ENCODE results near the gene UBQLN4.

The UBQLN4 gene

GRCh38 chr1:156054500-156055280 is 1.1 kb upstream of the UBQLN4 start, which contains the start of gene LAMTOR2:
Gene LAMTOR2 (plus strand): TSS chr1:156054782. CDS start chr1:156054890, 108 bp downstream.
- Histone ChIP-seq H3K9me3 (ENCODE audit: control insufficient read depth, low read length) (no peaks in the 10 kb centered on the region), H3K14ac (ENCODE audit: low read length in 2 of 2) (peak within 1 kb of the TSS in 1 of 2 experiments; percentile 45), H3K4me1 (ENCODE audit: control insufficient read depth, insufficient read depth, low read depth, low read length) (peaks cover 12% of the 10 kb centered on the region), H3K79me1 (replicated peaks; ENCODE audit: low read length, poor library complexity, severe bottlenecking) (peaks cover 32% of the 10 kb centered on the region), H2AFZ (ENCODE audit: low read depth, low read length) (peak within 1 kb of the TSS; percentile 84), H3K18ac (ENCODE audit: low read depth in 1 of 2, low read length in 2 of 2) (peak within 1 kb of the TSS; percentile 86 to 91), H4K91ac (ENCODE audit: low read length) (peak within 1 kb of the TSS; percentile 57), H2BK12ac (ENCODE audit: low read length in 2 of 2) (no peak within 1 kb of the TSS), H3K4me2 (ENCODE audit: low read length, poor library complexity, severe bottlenecking) (peak within 1 kb of the TSS; percentile 96), H3K9ac (ENCODE audit: low read length) (peak within 1 kb of the TSS; percentile 93), H2BK15ac (ENCODE audit: low read depth, poor library complexity, severe bottlenecking) (peak within 1 kb of the TSS; percentile 95), H4K8ac (ENCODE audit: low read length) (peak within 1 kb of the TSS; percentile 88), H2BK5ac (ENCODE audit: low read depth, low read length, poor library complexity, severe bottlenecking) (peak within 1 kb of the TSS; percentile 92), H3K36me3 (ENCODE audit: control insufficient read depth in 1 of 2, insufficient read depth in 2 of 2, low read depth in 1 of 2, low read length in 2 of 2) (peaks cover 30 to 31% of the 10 kb centered on the region in 2 experiments), H2AK5ac (ENCODE audit: low read length, severe bottlenecking) (no peak within 1 kb of the TSS), H3K4ac (ENCODE audit: low read depth in 1 of 2, low read length in 2 of 2) (peak within 1 kb of the TSS; percentile 58 to 80), H3K27ac (ENCODE audit: low read length, poor library complexity, severe bottlenecking) (peak within 1 kb of the TSS; percentile 87), H3K27me3 (ENCODE audit: control insufficient read depth in 1 of 2, insufficient read depth in 1 of 2, low read length in 2 of 2) (no peaks in the 10 kb centered on the region), H3K23ac (ENCODE audit: low read length in 2 of 2) (peak within 1 kb of the TSS in 1 of 2 experiments; percentile 83), H3K4me3 (ENCODE audit: insufficient read depth in 1 of 2, low read depth in 1 of 2, low read length in 2 of 2) (peak within 1 kb of the TSS; percentile 81 to 96), H2BK120ac (ENCODE audit: low read depth, low read length) (peak within 1 kb of the TSS; percentile 95)
- under 1% methylated on average over 53 of the region's 53 CpGs for WGBS
- DNase-seq: peak; percentile 98

- peak; percentile 86 for DNase-seq
- peak overlapping the region; percentile 86 to 92 for H3K4me3 ChIP-seq (ENCODE audit: insufficient read depth in 1 of 2, low read depth in 1 of 2, low read length in 2 of 2)
- peak overlapping the region in 1 of 2 experiments; percentile 61 for H3K23ac ChIP-seq (ENCODE audit: low read length in 2 of 2)
- peak overlapping the region in 1 of 2 experiments; percentile 93 for H3K14ac ChIP-seq (ENCODE audit: low read length in 2 of 2)
- peak overlapping the region; percentile 1 for H4K91ac ChIP-seq (ENCODE audit: low read length)
- peak overlapping the region in 1 of 2 experiments; percentile 19 for H2BK12ac ChIP-seq (ENCODE audit: low read length in 2 of 2)
- peaks cover 37 to 39% of the 10 kb centered on the region in 2 experiments for H3K36me3 ChIP-seq (ENCODE audit: control insufficient read depth in 1 of 2, insufficient read depth in 2 of 2, low read depth in 1 of 2, low read length in 2 of 2)
- H3K27ac ChIP-seq (ENCODE audit: low read length, poor library complexity, severe bottlenecking): peak overlapping the region; percentile 15
- H2AFZ ChIP-seq (ENCODE audit: low read depth, low read length): peak overlapping the region; percentile 80
- H2BK120ac ChIP-seq (ENCODE audit: low read depth, low read length): no peak overlapping the region
- no peak overlapping the region for H2AK5ac ChIP-seq (ENCODE audit: low read length, severe bottlenecking)
- H2BK15ac ChIP-seq (ENCODE audit: low read depth, poor library complexity, severe bottlenecking): no peak overlapping the region
- H2BK5ac ChIP-seq (ENCODE audit: low read depth, low read length, poor library complexity, severe bottlenecking): no peak overlapping the region
- H3K4me1 ChIP-seq (ENCODE audit: control insufficient read depth, insufficient read depth, low read depth, low read length): peaks cover 12% of the 10 kb centered on the region
- H3K4me2 ChIP-seq (ENCODE audit: low read length, poor library complexity, severe bottlenecking): peak overlapping the region; percentile 84
- WGBS: 1% methylated on average over 35 of the region's 63 CpGs
- peak overlapping the region in 1 of 2 experiments; percentile 5 for H3K4ac ChIP-seq (ENCODE audit: low read depth in 1 of 2, low read length in 2 of 2)
- peaks cover 37% of the 10 kb centered on the region for H3K79me1 ChIP-seq (replicated peaks; ENCODE audit: low read length, poor library complexity, severe bottlenecking)
- no peaks in the 10 kb centered on the region for H3K27me3 ChIP-seq (ENCODE audit: control insufficient read depth in 1 of 2, insufficient read depth in 1 of 2, low read length in 2 of 2)
- peak overlapping the region; percentile 29 to 95 for H3K18ac ChIP-seq (ENCODE audit: low read depth in 1 of 2, low read length in 2 of 2)
- peak overlapping the region; percentile 83 for H3K9ac ChIP-seq (ENCODE audit: low read length)
- no peak overlapping the region for H4K8ac ChIP-seq (ENCODE audit: low read length)
- no peaks in the 10 kb centered on the region for H3K9me3 ChIP-seq (ENCODE audit: control insufficient read depth, low read length)
These were observed 483 bp downstream of the UBQLN4 start for GRCh38 chr1:156052862-156053767.

GRCh38 chr1:156051011-156051725 is 2.4 kb downstream of the UBQLN4 start:
- Histone ChIP-seq H3K27ac (ENCODE audit: low read length, poor library complexity, severe bottlenecking) (no peak overlapping the region), H2BK15ac (ENCODE audit: low read depth, poor library complexity, severe bottlenecking) (no peak overlapping the region), H2AK5ac (ENCODE audit: low read length, severe bottlenecking) (no peak overlapping the region), H3K4me1 (ENCODE audit: control insufficient read depth, insufficient read depth, low read depth, low read length) (peaks cover 12% of the 10 kb centered on the region), H3K4me3 (ENCODE audit: insufficient read depth in 1 of 2, low read depth in 1 of 2, low read length in 2 of 2) (no peak overlapping the region), H3K9me3 (ENCODE audit: control insufficient read depth, low read length) (no peaks in the 10 kb centered on the region), H3K4ac (ENCODE audit: low read depth in 1 of 2, low read length in 2 of 2) (no peak overlapping the region), H4K8ac (ENCODE audit: low read length) (no peak overlapping the region), H4K91ac (ENCODE audit: low read length) (no peak overlapping the region), H3K23ac (ENCODE audit: low read length in 2 of 2) (no peak overlapping the region), H3K14ac (ENCODE audit: low read length in 2 of 2) (no peak overlapping the region), H3K79me1 (replicated peaks; ENCODE audit: low read length, poor library complexity, severe bottlenecking) (peaks cover 32% of the 10 kb centered on the region), H2BK12ac (ENCODE audit: low read length in 2 of 2) (no peak overlapping the region), H3K27me3 (ENCODE audit: control insufficient read depth in 1 of 2, insufficient read depth in 1 of 2, low read length in 2 of 2) (no peaks in the 10 kb centered on the region), H3K36me3 (ENCODE audit: control insufficient read depth in 1 of 2, insufficient read depth in 2 of 2, low read depth in 1 of 2, low read length in 2 of 2) (peaks cover 31 to 34% of the 10 kb centered on the region in 2 experiments), H2BK120ac (ENCODE audit: low read depth, low read length) (no peak overlapping the region), H3K18ac (ENCODE audit: low read depth in 1 of 2, low read length in 2 of 2) (no peak overlapping the region), H3K9ac (ENCODE audit: low read length) (no peak overlapping the region), H3K4me2 (ENCODE audit: low read length, poor library complexity, severe bottlenecking) (no peak overlapping the region), H2BK5ac (ENCODE audit: low read depth, low read length, poor library complexity, severe bottlenecking) (no peak overlapping the region), H2AFZ (ENCODE audit: low read depth, low read length) (no peak overlapping the region)
- 100% methylated on average over 5 of the region's 7 CpGs for WGBS
- DNase-seq: no peak

Data from mesenchymal stem cell (in vitro differentiated cells and primary cell).